Lower lobe of right lung (tissue), 2 donors: ENCODE results near the gene ACAP1. TPM values are rescaled to one million over a fixed set of nuclear protein-coding genes. Genes with fewer than 3 reads are reported as not detected.

Experiments
- ATAC-seq, 2 donors: fragments of 200-7000 bp; cut with Tn5 transposase; one replicate each; pipeline ENCODE4 v1.9.1; 2020 to 2022; ENCODE audit warnings: mild to moderate bottlenecking in 2 of 2, moderate library complexity in 2 of 2
- DNase-seq: peaks from one replicate; pipeline ENCODE4 v3.0.0-alpha.2; 2020
- H3K27ac ChIP-seq: fragments of 200-600 bp; one replicate; pipeline ENCODE4 v1.8.0; 2022
- H3K27me3 ChIP-seq: fragments of 200-600 bp; one replicate; pipeline ENCODE4 v1.8.0; 2022; ENCODE audit warnings: low read depth
- H3K36me3 ChIP-seq: fragments of 200-600 bp; one replicate; pipeline ENCODE4 v1.8.0; 2022; ENCODE audit warnings: mild to moderate bottlenecking
- H3K4me1 ChIP-seq: fragments of 200-600 bp; one replicate; pipeline ENCODE4 v1.8.0; 2022
- H3K4me3 ChIP-seq: fragments of 200-600 bp; one replicate; pipeline ENCODE4 v1.8.0; 2022; ENCODE audit warnings: mild to moderate bottlenecking
- H3K9me3 ChIP-seq: fragments of 200-600 bp; one replicate; pipeline ENCODE4 v1.8.0; 2022
- intact Hi-C: fragments of 100-400 bp; cut with DNase I; formaldehyde crosslinking; loops from one replicate; pipeline ENCODE4 v1.11.0; 2022
- total RNA-seq: library from RNA; stranded (reverse); fragmentation: NEBNext Ultra II Directional; extraction: Animal tissue kit (Norgen Biotek cat#: 25700); gene quantifications from one replicate; pipeline ENCODE4 v1.2.1, GENCODE V29; 2021
- TF ChIP-seq, protein P1 (sequence below): fragments of 200-600 bp; IDR thresholded peaks from one replicate; pipeline ENCODE4 v1.8.0; 2022; ENCODE audit warnings: antibody characterized with exemption, mild to moderate bottlenecking
- donor health status: DM: no; HTN: yes; CAD: no; lungs with severe emphysema.

The ACAP1 gene
- total RNA-seq, 1 donor from 2014 or later, result 26.5 TPM

GRCh38 chr17:7379134-7379533, 42.8 kb downstream of the ACAP1 start:
- intact Hi-C loops, result no loop called here
- DNase-seq, result no peak
- no peaks in the 10 kb centered on the region for H3K36me3 ChIP-seq
- no peaks in the 10 kb centered on the region for H3K9me3 ChIP-seq
- peaks cover 23% of the 10 kb centered on the region for H3K4me1 ChIP-seq
- TF ChIP-seq, protein P1, sequence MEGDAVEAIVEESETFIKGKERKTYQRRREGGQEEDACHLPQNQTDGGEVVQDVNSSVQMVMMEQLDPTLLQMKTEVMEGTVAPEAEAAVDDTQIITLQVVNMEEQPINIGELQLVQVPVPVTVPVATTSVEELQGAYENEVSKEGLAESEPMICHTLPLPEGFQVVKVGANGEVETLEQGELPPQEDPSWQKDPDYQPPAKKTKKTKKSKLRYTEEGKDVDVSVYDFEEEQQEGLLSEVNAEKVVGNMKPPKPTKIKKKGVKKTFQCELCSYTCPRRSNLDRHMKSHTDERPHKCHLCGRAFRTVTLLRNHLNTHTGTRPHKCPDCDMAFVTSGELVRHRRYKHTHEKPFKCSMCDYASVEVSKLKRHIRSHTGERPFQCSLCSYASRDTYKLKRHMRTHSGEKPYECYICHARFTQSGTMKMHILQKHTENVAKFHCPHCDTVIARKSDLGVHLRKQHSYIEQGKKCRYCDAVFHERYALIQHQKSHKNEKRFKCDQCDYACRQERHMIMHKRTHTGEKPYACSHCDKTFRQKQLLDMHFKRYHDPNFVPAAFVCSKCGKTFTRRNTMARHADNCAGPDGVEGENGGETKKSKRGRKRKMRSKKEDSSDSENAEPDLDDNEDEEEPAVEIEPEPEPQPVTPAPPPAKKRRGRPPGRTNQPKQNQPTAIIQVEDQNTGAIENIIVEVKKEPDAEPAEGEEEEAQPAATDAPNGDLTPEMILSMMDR, result no peak
- H3K27ac ChIP-seq, result no peak overlapping the region
- peaks cover 10% of the 10 kb centered on the region for H3K27me3 ChIP-seq
- no peak overlapping the region for H3K4me3 ChIP-seq
- no peak for ATAC-seq

DNA sequence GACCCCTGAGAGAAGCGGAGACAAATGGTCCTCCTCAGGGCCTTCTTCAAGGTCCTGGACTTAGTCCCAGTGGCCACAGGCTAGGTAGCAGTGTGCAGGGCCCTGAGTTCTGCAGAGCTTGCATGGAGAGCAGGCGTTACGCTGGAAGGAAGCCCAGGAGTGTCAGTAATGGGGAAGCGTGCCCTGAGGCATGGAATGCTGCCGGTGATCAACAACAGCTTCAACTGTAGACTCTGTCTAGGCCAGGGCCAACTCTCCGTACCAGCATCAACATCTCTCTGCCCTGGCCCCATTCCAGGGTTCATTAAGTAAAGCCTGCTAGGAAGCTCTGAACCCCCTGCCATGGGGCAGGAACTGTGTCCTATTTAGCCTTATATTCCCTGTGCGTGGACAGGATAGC, 44.0 kb downstream of the ACAP1 start:
- intact Hi-C loops, result no loop called here
- DNase-seq, result peak; percentile 66
- peak overlapping the region; percentile 71 for H3K27ac ChIP-seq

DNA sequence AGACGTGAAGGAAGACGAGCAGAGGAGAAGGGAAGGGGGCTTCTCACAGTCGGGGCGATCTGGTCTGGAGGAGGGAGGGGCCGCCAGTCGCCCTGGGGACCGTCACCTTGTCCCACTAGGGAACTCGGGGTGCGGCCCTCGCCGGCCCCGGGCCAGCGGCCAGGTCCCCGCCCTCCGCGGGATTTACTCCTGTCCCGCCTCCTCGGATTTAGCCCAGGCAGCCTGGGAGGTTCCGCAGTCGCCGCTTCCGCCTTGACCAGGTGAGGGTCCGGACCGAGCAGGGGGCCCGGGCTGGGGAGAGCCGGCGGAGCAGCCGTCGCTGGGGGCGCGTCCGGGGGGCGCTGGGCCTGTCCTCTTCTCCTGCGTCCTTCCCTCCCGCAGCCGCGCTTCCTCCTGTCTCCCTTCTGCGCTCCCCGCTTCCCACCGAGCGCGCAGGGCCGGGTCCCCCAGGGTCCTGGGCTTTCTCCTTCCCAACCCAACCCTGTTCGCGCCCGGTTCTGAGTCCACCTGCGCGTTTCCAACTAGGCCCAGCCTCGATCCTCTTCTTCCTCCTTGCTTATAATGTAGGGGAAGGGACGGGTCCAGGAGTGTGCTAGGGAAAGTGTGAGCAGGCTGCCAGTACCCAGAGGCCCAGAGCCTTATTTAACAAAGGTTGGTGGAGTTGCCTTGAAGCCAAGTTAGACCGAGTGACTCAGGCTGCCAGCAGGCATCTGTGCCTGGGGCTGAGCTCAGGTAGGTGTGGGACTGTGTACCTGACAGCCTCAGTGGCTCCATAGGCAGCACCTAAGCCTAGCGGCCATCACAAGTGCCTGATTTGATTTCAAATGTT, 44.7 kb downstream of the ACAP1 start, which contains the start of gene TNK1:
Gene TNK1 (plus strand): TSS at position 235 of the 829 bp plus-strand sequence. CDS start 1,838 bp downstream, outside the sequence.
- Histone ChIP-seq H3K4me1 (peaks cover 26% of the 10 kb centered on the region), H3K36me3 (peaks cover 6% of the 10 kb centered on the region), H3K4me3 (peak within 1 kb of the TSS; percentile 61), H3K9me3 (no peaks in the 10 kb centered on the region), H3K27ac (peak within 1 kb of the TSS; percentile 71), H3K27me3 (peaks cover 10% of the 10 kb centered on the region)
- TF ChIP-seq, protein P1, result no peak
- DNase-seq (peak; percentile 79), ATAC-seq (peak; percentile 82 to 93)
- intact Hi-C loops, result no loop called here

More for the DNA sequence above, 44.0 kb downstream of the ACAP1 start:
- TF ChIP-seq, protein P1, result no peak
- peaks cover 6% of the 10 kb centered on the region for H3K36me3 ChIP-seq
- H3K4me1 ChIP-seq, result peaks cover 26% of the 10 kb centered on the region
- peak overlapping the region; percentile 61 for H3K4me3 ChIP-seq
- peak; percentile 57 to 58 for ATAC-seq
- peaks cover 10% of the 10 kb centered on the region for H3K27me3 ChIP-seq
- H3K9me3 ChIP-seq, result no peaks in the 10 kb centered on the region

GRCh38 chr17:7382901-7383300, 46.6 kb downstream of the ACAP1 start:
- no peak for DNase-seq
- Histone ChIP-seq H3K36me3 (peaks cover 16% of the 10 kb centered on the region), H3K27me3 (peaks cover 10% of the 10 kb centered on the region), H3K27ac (no peak overlapping the region), H3K9me3 (no peaks in the 10 kb centered on the region), H3K4me1 (peaks cover 26% of the 10 kb centered on the region), H3K4me3 (no peak overlapping the region)
- intact Hi-C loops, result no loop called here
- ATAC-seq, result no peak
- TF ChIP-seq, protein P1, result no peak

GRCh38 chr17:7383371-7383741, 47.0 kb downstream of the ACAP1 start:
- peaks cover 26% of the 10 kb centered on the region for H3K4me1 ChIP-seq
- H3K27ac ChIP-seq, result peak overlapping the region; percentile 49
- H3K4me3 ChIP-seq, result peak overlapping the region; percentile 52
- DNase-seq (no peak), ATAC-seq (no peak)
- H3K27me3 ChIP-seq, result peaks cover 10% of the 10 kb centered on the region
- H3K9me3 ChIP-seq, result no peaks in the 10 kb centered on the region
- TF ChIP-seq, protein P1, result no peak
- intact Hi-C loops, result no loop called here
- H3K36me3 ChIP-seq, result peaks cover 21% of the 10 kb centered on the region
